H9 (cell line): ENCODE measurements around the gene MCM10. TPM values are rescaled to one million over a fixed set of nuclear protein-coding genes. Genes with fewer than 3 reads are reported as not detected.

Experiments
- DNase-seq: peaks from one replicate; pipeline ENCODE4 v3.0.0-alpha.2; 2017
- H2AFZ ChIP-seq: one replicate; pipeline ENCODE4 v1.6.1; 2013; ENCODE audit warnings: mild to moderate bottlenecking, low read length, control low read depth, moderate library complexity
- H2AK5ac ChIP-seq: 2 replicates; pipeline ENCODE4 v1.6.1; 2013; ENCODE audit warnings: low read length, control low read depth, mixed read lengths; ENCODE audit not compliant: insufficient read length
- H2BK120ac ChIP-seq: one replicate; pipeline ENCODE4 v1.6.1; 2013; ENCODE audit warnings: low read depth, mild to moderate bottlenecking, low read length, control low read depth, inconsistent platforms; ENCODE audit not compliant: poor library complexity, severe bottlenecking
- H2BK12ac ChIP-seq: 2 replicates; pipeline ENCODE4 v1.6.1; 2013; ENCODE audit warnings: low read length, control low read depth, mixed read lengths, low read depth; ENCODE audit not compliant: insufficient read length
- H2BK15ac ChIP-seq: 2 replicates; pipeline ENCODE4 v1.6.1; 2013; ENCODE audit warnings: low read depth, low read length, control low read depth
- H2BK20ac ChIP-seq: one replicate; pipeline ENCODE4 v1.6.1; 2013; ENCODE audit warnings: low read depth, mild to moderate bottlenecking, low read length, control low read depth, inconsistent platforms; ENCODE audit not compliant: poor library complexity, severe bottlenecking
- H2BK5ac ChIP-seq: 2 replicates; pipeline ENCODE4 v1.6.1; 2013; ENCODE audit warnings: low read length, control low read depth, mixed read lengths; ENCODE audit not compliant: insufficient read length
- H3K14ac ChIP-seq: 2 replicates; pipeline ENCODE4 v1.6.1; 2013; ENCODE audit warnings: low read length, control low read depth; ENCODE audit not compliant: insufficient read depth
- H3K18ac ChIP-seq: 2 replicates; pipeline ENCODE4 v1.6.1; 2013; ENCODE audit warnings: low read depth, mild to moderate bottlenecking, mixed read lengths, low read length, control low read depth; ENCODE audit not compliant: insufficient read length
- H3K23ac ChIP-seq: 2 replicates; pipeline ENCODE4 v1.6.1; 2013; ENCODE audit warnings: low read length, control low read depth, mixed read lengths, low read depth; ENCODE audit not compliant: insufficient read length
- H3K23me2 ChIP-seq: 2 replicates; pipeline ENCODE4 v1.6.1; 2013; ENCODE audit warnings: low read depth, mild to moderate bottlenecking, mixed read lengths, low read length, control low read depth; ENCODE audit not compliant: insufficient read length, poor library complexity, severe bottlenecking
- H3K27ac ChIP-seq: 2 replicates; pipeline ENCODE4 v1.5.1; 2013; ENCODE audit warnings: low read length, control low read depth, mixed read lengths, low read depth; ENCODE audit not compliant: insufficient read length
- H3K27me3 ChIP-seq: 2 replicates; pipeline ENCODE4 v1.6.1; 2013; ENCODE audit warnings: low read length, control low read depth, inconsistent platforms; ENCODE audit not compliant: insufficient read depth
- H3K4ac ChIP-seq: 2 replicates; pipeline ENCODE4 v1.6.1; 2013; ENCODE audit warnings: low read depth, mild to moderate bottlenecking, control low read depth, inconsistent platforms, low read length, moderate library complexity
- H3K4me1 ChIP-seq: 2 replicates; pipeline ENCODE4 v1.6.1; 2013; ENCODE audit warnings: low read length, control low read depth, inconsistent platforms; ENCODE audit not compliant: insufficient read depth
- H3K4me2 ChIP-seq: 2 replicates; pipeline ENCODE4 v1.6.1; 2013; ENCODE audit warnings: low read length, control low read depth, mixed read lengths; ENCODE audit not compliant: insufficient read length, insufficient read depth
- H3K56ac ChIP-seq: 2 replicates; pipeline ENCODE4 v1.6.1; 2013; ENCODE audit warnings: low read depth, mild to moderate bottlenecking, mixed read lengths, low read length, control low read depth; ENCODE audit not compliant: insufficient read length
- H3K79me1 ChIP-seq: 2 replicates; pipeline ENCODE4 v1.6.1; 2013; ENCODE audit warnings: low read depth, mild to moderate bottlenecking, moderate library complexity, low read length, control low read depth, inconsistent platforms; ENCODE audit not compliant: insufficient read depth, poor library complexity, severe bottlenecking
- H3K79me2 ChIP-seq: 2 replicates; pipeline ENCODE4 v1.6.1; 2013; ENCODE audit warnings: low read length, control low read depth, inconsistent platforms; ENCODE audit not compliant: insufficient read depth
- H3K9ac ChIP-seq: 2 replicates; pipeline ENCODE4 v1.6.1; 2013; ENCODE audit warnings: low read length, control low read depth, mixed read lengths; ENCODE audit not compliant: insufficient read length; ENCODE audit errors: extremely low read depth
- H3K9me3 ChIP-seq: one replicate; pipeline ENCODE4 v1.6.1; 2013; ENCODE audit warnings: low read depth, low read length, inconsistent platforms; ENCODE audit not compliant: control insufficient read depth
- H3T11ph ChIP-seq: one replicate; pipeline ENCODE4 v1.6.1; 2013; ENCODE audit warnings: mild to moderate bottlenecking, low read length, control low read depth, inconsistent platforms
- H4K20me1 ChIP-seq: one replicate; pipeline ENCODE4 v1.6.1; 2013; ENCODE audit not compliant: control insufficient read depth, insufficient read length, insufficient read depth
- H4K5ac ChIP-seq: 2 replicates; pipeline ENCODE4 v1.6.1; 2013; ENCODE audit warnings: low read depth, mild to moderate bottlenecking, mixed read lengths, low read length, control low read depth; ENCODE audit not compliant: insufficient read length
- H4K8ac ChIP-seq: replicated peaks from 2 replicates; pipeline ENCODE4 v1.6.1; 2013; ENCODE audit warnings: low read length, control low read depth, mixed read lengths, low read depth; ENCODE audit not compliant: insufficient read length
- H4K91ac ChIP-seq: 2 replicates; pipeline ENCODE4 v1.6.1; 2013; ENCODE audit warnings: low read depth, mild to moderate bottlenecking, moderate library complexity, mixed read lengths, low read length, control low read depth; ENCODE audit not compliant: insufficient read length
- H3K27ac Mint-ChIP-seq, 3 experiments: 2 replicates in 2 of 3; 3 replicates in 1 of 3; pipeline ENCODE4 v1.8.0; 2020 to 2021; ENCODE audit warnings: mixed read lengths in 3 of 3, mild to moderate bottlenecking in 1 of 3, moderate library complexity in 1 of 3
- H3K27me3 Mint-ChIP-seq: 2 replicates; pipeline ENCODE4 v1.8.0; 2021; ENCODE audit warnings: low read depth, mild to moderate bottlenecking, moderate library complexity, mixed read lengths
- H3K36me3 Mint-ChIP-seq, 3 experiments: 2 replicates in 2 of 3; 3 replicates in 1 of 3; pipeline ENCODE4 v1.8.0; 2020 to 2021; ENCODE audit warnings: low read depth in 3 of 3, mixed read lengths in 3 of 3; ENCODE audit not compliant: insufficient read depth in 1 of 3
- H3K4me1 Mint-ChIP-seq, 2 experiments: 2 replicates each; pipeline ENCODE4 v1.8.0; 2020; ENCODE audit warnings: mixed read lengths in 2 of 2
- H3K4me3 Mint-ChIP-seq, 2 experiments: 2 replicates in 1 of 2; 3 replicates in 1 of 2; pipeline ENCODE4 v1.8.0; 2020 to 2021; ENCODE audit warnings: mild to moderate bottlenecking in 2 of 2, mixed read lengths in 2 of 2, moderate library complexity in 1 of 2
- H3K9me3 Mint-ChIP-seq, 2 experiments: 2 replicates in 1 of 2; 3 replicates in 1 of 2; pipeline ENCODE4 v1.8.0; 2020; ENCODE audit warnings: mild to moderate bottlenecking in 2 of 2, mixed read lengths in 2 of 2, moderate library complexity in 1 of 2
- WGBS: extraction: QIAGEN DNeasy Blood & Tissue Kit; methylation state at CpG from one replicate; pipeline ENCODE4 v1.1.7; 2013; ENCODE audit warnings: missing lambda C conversion rate, low lambda C conversion rate, mixed read lengths; ENCODE audit not compliant: insufficient read length; ENCODE audit errors: extremely low coverage; 5-methylcytosine and 5-hydroxymethylcytosine counted together
- total RNA-seq: library from RNA; stranded (reverse); gene quantifications from 2 replicates; pipeline ENCODE4 v1.2.1, GENCODE V29; 2021
- TF ChIP-seq, protein P1 (sequence below): fragments of 200-600 bp; sonication (generic); conservative IDR thresholded peaks from 3 replicates; pipeline ENCODE4 v1.8.0; 2021; ENCODE audit warnings: antibody characterized with exemption, mild to moderate bottlenecking

Gene MCM10
- total RNA-seq, 1 experiment from 2014 or later, result 67.4 TPM

DNA sequence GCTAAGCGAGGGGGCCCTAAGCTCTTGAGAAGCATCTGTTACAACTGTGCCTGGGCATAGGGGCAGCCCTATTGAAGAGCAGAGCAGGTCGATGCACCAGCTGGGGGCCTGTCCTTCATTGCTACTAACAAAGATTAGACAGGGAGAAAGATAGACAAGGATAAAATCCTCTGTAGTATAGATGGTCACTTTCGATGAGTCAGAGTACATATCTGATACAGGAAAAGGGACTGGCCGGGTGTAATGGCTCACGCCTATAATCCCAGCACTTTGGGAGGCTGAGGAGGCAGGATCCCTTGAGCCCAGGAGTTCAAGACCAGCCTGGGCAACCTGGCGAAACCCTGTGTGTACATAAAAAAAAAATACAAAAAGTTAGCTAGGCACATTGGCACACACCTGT, 47.8 kb upstream of the MCM10 start:
- no peaks in the 10 kb centered on the region for H3K9me3 Mint-ChIP-seq
- no peak overlapping the region for H2AFZ ChIP-seq
- WGBS, result no CpG with 5 or more reads among the region's 6 CpGs

More for the DNA sequence above, 47.8 kb upstream of the MCM10 start:
- Histone ChIP-seq H2BK5ac (no peak overlapping the region), H4K8ac (no peak overlapping the region), H4K20me1 (no peaks in the 10 kb centered on the region), H3K23me2 (no peaks in the 10 kb centered on the region), H3K4me1 (no peaks in the 10 kb centered on the region), H2AK5ac (no peak overlapping the region), H3K4me2 (no peak overlapping the region), H3K56ac (no peak overlapping the region), H2BK12ac (no peak overlapping the region), H3K18ac (no peak overlapping the region), H3K9ac (no peak overlapping the region), H3T11ph (no peak overlapping the region), H2BK15ac (no peak overlapping the region), H4K91ac (no peak overlapping the region), H3K27me3 (no peaks in the 10 kb centered on the region), H3K14ac (no peak overlapping the region; the same call in 1 of the 2 replicates), H4K5ac (no peak overlapping the region), H2BK120ac (no peak overlapping the region), H2BK20ac (no peak overlapping the region), H3K23ac (no peak overlapping the region), H3K27ac (no peak overlapping the region), H3K4ac (no peak overlapping the region), H3K79me1 (no peaks in the 10 kb centered on the region), H3K9me3 (no peaks in the 10 kb centered on the region), H3K79me2 (no peaks in the 10 kb centered on the region)
- H3K27me3 Mint-ChIP-seq, result no peaks in the 10 kb centered on the region
- H3K4me3 Mint-ChIP-seq, result no peak overlapping the region
- H3K27ac Mint-ChIP-seq, result no peak overlapping the region; a peak in 1 of 7 replicates
- TF ChIP-seq, protein P1, sequence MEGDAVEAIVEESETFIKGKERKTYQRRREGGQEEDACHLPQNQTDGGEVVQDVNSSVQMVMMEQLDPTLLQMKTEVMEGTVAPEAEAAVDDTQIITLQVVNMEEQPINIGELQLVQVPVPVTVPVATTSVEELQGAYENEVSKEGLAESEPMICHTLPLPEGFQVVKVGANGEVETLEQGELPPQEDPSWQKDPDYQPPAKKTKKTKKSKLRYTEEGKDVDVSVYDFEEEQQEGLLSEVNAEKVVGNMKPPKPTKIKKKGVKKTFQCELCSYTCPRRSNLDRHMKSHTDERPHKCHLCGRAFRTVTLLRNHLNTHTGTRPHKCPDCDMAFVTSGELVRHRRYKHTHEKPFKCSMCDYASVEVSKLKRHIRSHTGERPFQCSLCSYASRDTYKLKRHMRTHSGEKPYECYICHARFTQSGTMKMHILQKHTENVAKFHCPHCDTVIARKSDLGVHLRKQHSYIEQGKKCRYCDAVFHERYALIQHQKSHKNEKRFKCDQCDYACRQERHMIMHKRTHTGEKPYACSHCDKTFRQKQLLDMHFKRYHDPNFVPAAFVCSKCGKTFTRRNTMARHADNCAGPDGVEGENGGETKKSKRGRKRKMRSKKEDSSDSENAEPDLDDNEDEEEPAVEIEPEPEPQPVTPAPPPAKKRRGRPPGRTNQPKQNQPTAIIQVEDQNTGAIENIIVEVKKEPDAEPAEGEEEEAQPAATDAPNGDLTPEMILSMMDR, result no peak
- H3K4me1 Mint-ChIP-seq, result peaks cover 0 to 2% of the 10 kb centered on the region in 2 experiments; a peak in 1 of 4 replicates
- H3K36me3 Mint-ChIP-seq, result peaks cover 0 to 20% (median 18%) of the 10 kb centered on the region in 3 experiments; a peak in 6 of 7 replicates
- no peak for DNase-seq
